H1 (cell line): ENCODE data around the gene FGF14. TPM values are rescaled to one million over a fixed set of nuclear protein-coding genes. Genes with fewer than 3 reads are reported as not detected.

Source experiments
- CTCF ChIA-PET: fragments of 300-600 bp; sonication (Branson Sonifier 250); formaldehyde crosslinking; loops from one replicate; lab custom pipeline; 2021; ENCODE audit not compliant: partially characterized antibody; lab: Charles Lee
- POLR2A ChIA-PET: fragments of 300-600 bp; sonication (Branson Sonifier 250); formaldehyde crosslinking; loops from one replicate; lab custom pipeline; 2021; ENCODE audit warnings: inconsistent platforms; ENCODE audit not compliant: partially characterized antibody; lab: Charles Lee
- DNase-seq, 2 experiments: peaks; one replicate each; pipeline versions ENCODE4 v3.0.0 to v3.0.0-alpha.2; 2010 to 2022; ENCODE audit warnings: low spot score in 2 of 2, low read depth in 1 of 2, mixed read lengths in 1 of 2
- FAIRE-seq: peaks from 2 replicates; lab custom pipeline; 2011; peaks lifted over from hg19 to GRCh38; lab: Jason Lieb, UNC
- H2AFZ ChIP-seq: 2 replicates; pipeline ENCODE4 v1.8.1; 2012; ENCODE audit warnings: low read length, inconsistent platforms
- H2AK5ac ChIP-seq: 2 replicates; pipeline ENCODE4 v1.6.1; 2013; ENCODE audit warnings: low read depth, low read length
- H2BK120ac ChIP-seq: replicated peaks from 2 replicates; pipeline ENCODE3; 2013; ENCODE audit warnings: low read depth, low read length, inconsistent platforms
- H2BK12ac ChIP-seq: 2 replicates; pipeline ENCODE4 v1.6.1; 2013; ENCODE audit warnings: low read depth, low read length
- H2BK15ac ChIP-seq: 2 replicates; pipeline ENCODE4 v1.6.1; 2013; ENCODE audit warnings: low read length
- H2BK20ac ChIP-seq: 2 replicates; pipeline ENCODE4 v1.6.1; 2013; ENCODE audit warnings: low read length
- H2BK5ac ChIP-seq: 2 replicates; pipeline ENCODE4 v1.6.1; 2013; ENCODE audit warnings: low read depth, low read length
- H3K14ac ChIP-seq: 2 replicates; pipeline ENCODE4 v1.6.1; 2013; ENCODE audit warnings: inconsistent platforms; ENCODE audit not compliant: insufficient read length
- H3K18ac ChIP-seq: 2 replicates; pipeline ENCODE4 v1.6.1; 2013; ENCODE audit warnings: low read length; ENCODE audit errors: extremely low read depth
- H3K23ac ChIP-seq: 2 replicates; pipeline ENCODE4 v1.6.1; 2013; ENCODE audit warnings: inconsistent platforms; ENCODE audit not compliant: insufficient read length
- H3K23me2 ChIP-seq: 2 replicates; pipeline ENCODE4 v1.6.1; 2013; ENCODE audit warnings: low read depth, low read length
- H3K27ac ChIP-seq: 2 replicates; pipeline ENCODE4 v1.6.1; 2011; ENCODE audit warnings: low read depth, low read length, inconsistent platforms
- H3K27me3 ChIP-seq, 4 experiments: replicated peaks in 1 of 4; 1 replicate in 1 of 4; 2 replicates in 3 of 4; pipeline versions ENCODE4 v1.6.1 to v1.8.1; 2011 to 2013; ENCODE audit warnings: low read length in 3 of 4, mild to moderate bottlenecking in 3 of 4, inconsistent platforms in 2 of 4, mixed read lengths in 2 of 4, moderate library complexity in 1 of 4; ENCODE audit not compliant: control insufficient read depth in 3 of 4, insufficient read depth in 3 of 4; ENCODE audit errors: extremely low read depth in 1 of 4
- H3K36me3 ChIP-seq, 4 experiments: 2 replicates each; pipeline versions ENCODE4 v1.6.1 to v1.8.1; 2011 to 2013; ENCODE audit warnings: mild to moderate bottlenecking in 4 of 4, low read length in 3 of 4, moderate library complexity in 2 of 4, control low read depth in 1 of 4, inconsistent platforms in 1 of 4; ENCODE audit not compliant: insufficient read depth in 4 of 4, control insufficient read depth in 2 of 4
- H3K4ac ChIP-seq: replicated peaks from 2 replicates; pipeline ENCODE3; 2013; ENCODE audit warnings: low read length, low read depth, mixed read lengths, inconsistent platforms; ENCODE audit not compliant: insufficient read length
- H3K4me1 ChIP-seq, 4 experiments: replicated peaks in 1 of 4; 1 replicate in 1 of 4; 2 replicates in 3 of 4; pipeline versions ENCODE4 v1.6.1 to v1.8.1; 2011 to 2013; ENCODE audit warnings: low read length in 3 of 4, inconsistent platforms in 2 of 4, mixed read lengths in 1 of 4; ENCODE audit not compliant: insufficient read depth in 4 of 4, control insufficient read depth in 3 of 4
- H3K4me2 ChIP-seq, 2 experiments: 2 replicates each; pipeline versions ENCODE4 v1.6.1 to v1.8.1; 2011 to 2013; ENCODE audit warnings: low read depth in 2 of 2, low read length in 2 of 2, control low read depth in 1 of 2, inconsistent platforms in 1 of 2, mild to moderate bottlenecking in 1 of 2; ENCODE audit not compliant: insufficient read depth in 1 of 2
- H3K4me3 ChIP-seq, 4 experiments: fragments of 200-600, 300-600 bp in 1 of 4; sonication (generic), shearing (Covaris generic), sonication (Bioruptor Twin) in 1 of 4; 2 replicates each; pipeline versions ENCODE4 v1.5.1 to v1.8.1; 2011 to 2016; ENCODE audit warnings: low read length in 4 of 4, low read depth in 3 of 4, control low read depth in 2 of 4, inconsistent platforms in 2 of 4, mild to moderate bottlenecking in 2 of 4, mixed read lengths in 1 of 4, moderate library complexity in 1 of 4; ENCODE audit not compliant: insufficient read depth in 2 of 4; ENCODE audit errors: extremely low read depth in 1 of 4
- H3K56ac ChIP-seq: replicated peaks from 2 replicates; pipeline ENCODE3; 2013; ENCODE audit warnings: low read depth, mild to moderate bottlenecking, mixed read lengths, low read length, inconsistent platforms; ENCODE audit not compliant: insufficient read length
- H3K79me1 ChIP-seq: 2 replicates; pipeline ENCODE4 v1.6.1; 2013; ENCODE audit warnings: low read depth, low read length, control low read depth
- H3K79me2 ChIP-seq, 2 experiments: 2 replicates each; pipeline versions ENCODE4 v1.6.1 to v1.8.1; 2012 to 2013; ENCODE audit warnings: low read length in 2 of 2, mild to moderate bottlenecking in 2 of 2, inconsistent platforms in 1 of 2; ENCODE audit not compliant: insufficient read depth in 2 of 2, control insufficient read depth in 1 of 2
- H3K9ac ChIP-seq, 4 experiments: replicated peaks in 1 of 4; 1 replicate in 1 of 4; 2 replicates in 3 of 4; pipeline versions ENCODE4 v1.6.1 to v1.8.1; 2011 to 2013; ENCODE audit warnings: low read depth in 3 of 4, low read length in 3 of 4, control low read depth in 2 of 4, mild to moderate bottlenecking in 2 of 4, moderate library complexity in 2 of 4, inconsistent platforms in 1 of 4; ENCODE audit errors: extremely low read depth in 1 of 4
- H3K9me3 ChIP-seq, 2 experiments: 2 replicates each; pipeline versions ENCODE4 v1.6.1 to v1.8.1; 2012 to 2013; ENCODE audit warnings: mild to moderate bottlenecking in 2 of 2, moderate library complexity in 2 of 2, control low read depth in 1 of 2, inconsistent platforms in 1 of 2, low read depth in 1 of 2, low read length in 1 of 2, mixed read lengths in 1 of 2; ENCODE audit not compliant: insufficient read depth in 2 of 2
- H4K20me1 ChIP-seq, 2 experiments: replicated peaks in 1 of 2; 2 replicates each; pipeline versions ENCODE3 to v1.8.1; 2011 to 2013; ENCODE audit warnings: inconsistent platforms in 2 of 2, low read length in 2 of 2, mild to moderate bottlenecking in 1 of 2; ENCODE audit not compliant: insufficient read depth in 2 of 2, control insufficient read depth in 1 of 2
- H4K5ac ChIP-seq: 2 replicates; pipeline ENCODE4 v1.6.1; 2013; ENCODE audit warnings: low read length, low read depth, mixed read lengths, inconsistent platforms; ENCODE audit not compliant: insufficient read length
- H4K8ac ChIP-seq: 2 replicates; pipeline ENCODE4 v1.8.0; 2013; ENCODE audit warnings: mild to moderate bottlenecking, moderate library complexity, low read length, inconsistent platforms; ENCODE audit not compliant: insufficient read depth; ENCODE audit errors: extremely low read depth
- H4K91ac ChIP-seq: replicated peaks from 2 replicates; pipeline ENCODE3; 2013; ENCODE audit warnings: low read length, mixed read lengths, inconsistent platforms; ENCODE audit not compliant: insufficient read length
- BRCA1 ChIP-seq: IDR thresholded peaks from 2 replicates; pipeline ENCODE4 v1.6.1; 2012; ENCODE audit warnings: low read depth, low read length, improper control_type of control experiment
- GTF2F1 ChIP-seq: IDR thresholded peaks from 2 replicates; pipeline ENCODE4 v1.6.1; 2012; ENCODE audit warnings: low read depth, low read length, improper control_type of control experiment, borderline replicate concordance
- HDAC6 ChIP-seq: IDR thresholded peaks from one replicate; pipeline ENCODE4 v1.7.1; 2012; ENCODE audit warnings: low read depth, mild to moderate bottlenecking, inconsistent platforms, low read length, moderate library complexity
- SAP30 ChIP-seq: fragments of 300-600 bp; sonication (generic); IDR thresholded peaks from 2 replicates; pipeline ENCODE4 v1.7.1; 2012; ENCODE audit warnings: low read length, moderate library complexity, mild to moderate bottlenecking, inconsistent platforms; ENCODE audit not compliant: insufficient read depth, insufficient replicate concordance
- SRF ChIP-seq: IDR thresholded peaks from 2 replicates; pipeline ENCODE4 v1.6.1; 2011; ENCODE audit warnings: mild to moderate bottlenecking, low read depth, low read length, moderate library complexity
- TBP ChIP-seq: IDR thresholded peaks from 2 replicates; pipeline ENCODE4 v1.6.1; 2011; ENCODE audit warnings: low read depth, low read length, improper control_type of control experiment
- WGBS, 2 experiments: shearing (Covaris generic) in 1 of 2; methylation state at CpG; one replicate each; pipeline versions ENCODE4 v1.1.6 to v1.1.7; 2013 to 2015; ENCODE audit warnings: low lambda C conversion rate in 2 of 2, mixed read lengths in 2 of 2, inconsistent platforms in 1 of 2, low coverage in 1 of 2, missing lambda C conversion rate in 1 of 2; ENCODE audit not compliant: insufficient replicate concordance in 2 of 2, insufficient coverage in 1 of 2, insufficient read length in 1 of 2; ENCODE audit errors: extremely low coverage in 1 of 2, missing lambda C conversion rate in 1 of 2; 5-methylcytosine and 5-hydroxymethylcytosine counted together
- polyA plus RNA-seq, 7 experiments: library from polyadenylated mRNA; depleted of rRNA in 3 of 7; stranded (reverse) in 5 of 7; unstranded in 2 of 7; fragments of >200 nt in 5 of 7; fragments of 200-250 nt in 2 of 7; gene quantifications; 1 replicate in 5 of 7; 2 replicates in 1 of 7; 4 replicates in 1 of 7; pipeline versions ENCODE4 v1.2.1 to v1.2.3, GENCODE V29; 2011 to 2013; ENCODE audit warnings: missing spikeins in 2 of 7, mixed read lengths in 2 of 7
- total RNA-seq: library from RNA; stranded (reverse); fragmentation: NEBNext Ultra II Directional; extraction: Animal tissue kit (Norgen Biotek cat#: 25700); gene quantifications from 2 replicates; pipeline ENCODE4 v1.2.1, GENCODE V29; 2021
- TF ChIP-seq, protein P1 (sequence below): IDR thresholded peaks from 2 replicates; pipeline ENCODE4 v1.6.1; 2011; ENCODE audit warnings: low read length, improper control_type of control experiment

Gene FGF14
- total and polyA plus RNA-seq, 2 of the 8 experiments (the other 6 are each of a cell fraction or from before 2014, with no cell fraction given), result 0.05 to 0.58 TPM

- H3K56ac ChIP-seq, result no peak overlapping the region
- no peaks in the 10 kb centered on the region for H3K27me3 ChIP-seq
- CTCF ChIA-PET, result no interaction called here
- H3K9me3 ChIP-seq, result no peaks in the 10 kb centered on the region
- FAIRE-seq (no peak), DNase-seq (no peak)
- H3K18ac ChIP-seq, result no peak overlapping the region
- H3K27ac ChIP-seq, result no peak overlapping the region
- H3K23me2 ChIP-seq, result no peaks in the 10 kb centered on the region; the same call in 1 of the 2 replicates
- TF ChIP-seq BRCA1, result no peak
- TF ChIP-seq SRF, result no peak
- no peak for TF ChIP-seq SAP30
- TF ChIP-seq, protein P1, sequence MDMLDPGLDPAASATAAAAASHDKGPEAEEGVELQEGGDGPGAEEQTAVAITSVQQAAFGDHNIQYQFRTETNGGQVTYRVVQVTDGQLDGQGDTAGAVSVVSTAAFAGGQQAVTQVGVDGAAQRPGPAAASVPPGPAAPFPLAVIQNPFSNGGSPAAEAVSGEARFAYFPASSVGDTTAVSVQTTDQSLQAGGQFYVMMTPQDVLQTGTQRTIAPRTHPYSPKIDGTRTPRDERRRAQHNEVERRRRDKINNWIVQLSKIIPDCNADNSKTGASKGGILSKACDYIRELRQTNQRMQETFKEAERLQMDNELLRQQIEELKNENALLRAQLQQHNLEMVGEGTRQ, result no peak
- TF ChIP-seq GTF2F1, result no peak
- TF ChIP-seq HDAC6, result no peak
- TF ChIP-seq TBP, result no peak
- H3K79me1 ChIP-seq, result no peaks in the 10 kb centered on the region
- H2BK20ac ChIP-seq, result no peak overlapping the region
- POLR2A ChIA-PET, result no interaction called here
- no peak overlapping the region for H2BK12ac ChIP-seq
- H4K8ac ChIP-seq, result no peak overlapping the region
- H3K4me3 ChIP-seq, result no peak overlapping the region
- WGBS, 2 experiments, result 90% methylated on average over 2 of the region's 2 CpGs; no CpG with 5 or more reads in 1 of the 2 experiments
- no peaks in the 10 kb centered on the region for H3K36me3 ChIP-seq
- H2BK15ac ChIP-seq, result no peak overlapping the region
- no peak overlapping the region for H2AFZ ChIP-seq
- no peak overlapping the region for H3K4ac ChIP-seq
- no peaks in the 10 kb centered on the region for H3K79me2 ChIP-seq
- H4K5ac ChIP-seq, result no peak overlapping the region
- no peaks in the 10 kb centered on the region for H4K20me1 ChIP-seq
- no peak overlapping the region for H3K4me2 ChIP-seq
- no peak overlapping the region for H4K91ac ChIP-seq
- no peaks in the 10 kb centered on the region for H3K4me1 ChIP-seq
- no peak overlapping the region for H2BK5ac ChIP-seq
- H3K9ac ChIP-seq, result no peak overlapping the region
- H2AK5ac ChIP-seq, result no peak overlapping the region
- no peak overlapping the region for H3K14ac ChIP-seq
- no peak overlapping the region for H2BK120ac ChIP-seq
- no peak overlapping the region for H3K23ac ChIP-seq
Measured at GRCh38 chr13:101686003-101686402, 715.8 kb downstream of the FGF14 start.
